ENCODE results near the gene ANO1. TPM values are rescaled to one million over a fixed set of nuclear protein-coding genes. Genes with fewer than 3 reads are reported as not detected.

ANO1 gene
- total and polyA plus RNA-seq, 11 donors = 4.2 to 17.8 (median 9.4) TPM

DNA sequence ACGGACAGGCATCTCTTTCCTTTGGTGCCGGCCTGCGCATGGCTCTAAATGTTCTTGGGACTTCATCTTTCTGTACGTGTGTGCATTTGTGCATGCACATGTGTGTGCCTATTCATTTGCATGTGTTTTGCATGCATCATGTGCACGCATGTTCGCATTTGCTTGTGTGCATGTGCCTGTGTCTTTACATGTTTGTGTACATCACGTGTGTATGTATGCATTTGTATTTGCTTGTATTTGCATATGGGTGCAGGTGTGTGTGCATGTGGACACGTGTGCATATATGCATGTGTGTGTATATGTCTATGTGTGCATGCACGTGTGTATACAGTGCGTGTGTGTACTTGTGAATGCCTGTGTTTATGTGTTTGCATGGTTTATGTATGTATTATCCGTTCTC lies 111.5 kb downstream of the ANO1 start:
- H3K4me1 ChIP-seq = peaks cover 0 to 6% (median 0%) of the 10 kb centered on the region in 12 donors
- intact Hi-C loops (cut with DNase I) = loop anchor here (2.0 to 10.0 kb wide), 7 partner anchors 105 to 503 kb away; partner anchors contain the start of gene ANO1 (in 1 of the 10)
- H3K27ac ChIP-seq = no peak overlapping the region
- ATAC-seq (no peak), DNase-seq (peak in 1 of 5 donors; percentile 18)
- H3K36me3 ChIP-seq = peaks cover 0 to 27% (median 0%) of the 10 kb centered on the region in 9 donors
- TF ChIP-seq, protein P1, sequence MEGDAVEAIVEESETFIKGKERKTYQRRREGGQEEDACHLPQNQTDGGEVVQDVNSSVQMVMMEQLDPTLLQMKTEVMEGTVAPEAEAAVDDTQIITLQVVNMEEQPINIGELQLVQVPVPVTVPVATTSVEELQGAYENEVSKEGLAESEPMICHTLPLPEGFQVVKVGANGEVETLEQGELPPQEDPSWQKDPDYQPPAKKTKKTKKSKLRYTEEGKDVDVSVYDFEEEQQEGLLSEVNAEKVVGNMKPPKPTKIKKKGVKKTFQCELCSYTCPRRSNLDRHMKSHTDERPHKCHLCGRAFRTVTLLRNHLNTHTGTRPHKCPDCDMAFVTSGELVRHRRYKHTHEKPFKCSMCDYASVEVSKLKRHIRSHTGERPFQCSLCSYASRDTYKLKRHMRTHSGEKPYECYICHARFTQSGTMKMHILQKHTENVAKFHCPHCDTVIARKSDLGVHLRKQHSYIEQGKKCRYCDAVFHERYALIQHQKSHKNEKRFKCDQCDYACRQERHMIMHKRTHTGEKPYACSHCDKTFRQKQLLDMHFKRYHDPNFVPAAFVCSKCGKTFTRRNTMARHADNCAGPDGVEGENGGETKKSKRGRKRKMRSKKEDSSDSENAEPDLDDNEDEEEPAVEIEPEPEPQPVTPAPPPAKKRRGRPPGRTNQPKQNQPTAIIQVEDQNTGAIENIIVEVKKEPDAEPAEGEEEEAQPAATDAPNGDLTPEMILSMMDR (IDR thresholded peaks at IDR 0.05) = no peak
- no peak for TF ChIP-seq POLR2A (IDR thresholded peaks at IDR 0.05)
- H3K4me3 ChIP-seq = no peak overlapping the region
- 88 to 92% (median 89%) methylated on average over 11 of the region's 11 CpGs for WGBS, 4 donors
- H3K9me3 ChIP-seq = no peaks in the 10 kb centered on the region
- H3K27me3 ChIP-seq = no peaks in the 10 kb centered on the region

DNA sequence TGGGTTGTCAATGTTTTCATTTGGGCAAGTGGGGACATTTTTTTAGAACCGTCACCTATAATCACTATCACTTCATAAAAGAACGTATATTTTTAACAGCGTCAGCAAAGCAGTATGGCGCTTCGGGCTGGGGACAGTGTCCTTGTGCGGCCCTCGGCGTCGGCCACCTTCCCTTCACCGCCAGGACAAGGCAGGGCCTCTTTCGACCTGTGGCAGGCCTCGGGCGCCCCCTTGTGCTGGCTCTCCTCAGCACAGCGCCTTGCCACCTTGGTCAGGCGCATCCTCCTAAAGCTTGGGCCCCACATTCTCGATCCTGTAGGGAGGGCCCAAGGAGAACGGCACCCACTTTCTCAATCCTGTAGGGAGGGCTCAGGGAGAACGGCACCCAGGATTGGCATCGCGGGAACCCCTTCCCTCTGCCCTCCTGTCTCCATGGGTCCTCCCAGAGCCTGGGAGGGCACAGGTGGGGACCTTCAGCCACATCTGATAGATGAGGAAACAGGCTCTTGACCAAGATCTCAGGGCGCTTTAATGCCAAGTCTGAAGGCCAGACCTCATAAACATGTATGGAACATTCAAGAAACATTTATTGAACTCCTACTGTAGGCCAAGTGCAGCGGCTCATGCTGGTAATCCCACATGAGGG lies 113.5 kb downstream of the ANO1 start:
- Histone ChIP-seq H3K36me3 (peaks cover 0 to 16% (median 0%) of the 10 kb centered on the region in 9 donors), H3K27ac (peak overlapping the region in 1 of 12 donors; percentile 18), H3K4me3 (no peak overlapping the region), H3K9me3 (no peaks in the 10 kb centered on the region), H3K27me3 (no peaks in the 10 kb centered on the region), H3K4me1 (peaks cover 0 to 6% (median 0%) of the 10 kb centered on the region in 12 donors)
- ATAC-seq (peak; percentile 80 to 93 (median 89)), DNase-seq (peak; percentile 74 to 90 (median 80))
- TF ChIP-seq POLR2A (IDR thresholded peaks at IDR 0.05) = no peak
- TF ChIP-seq, protein P1 (IDR thresholded peaks at IDR 0.05) = peak; percentile 82 to 95 (median 92)
- WGBS, 4 donors = 7 to 11% (median 8%) methylated on average over 20 to 22 of the region's 22 CpGs
- intact Hi-C loops (cut with DNase I) = loop anchor here (1.0 to 10.0 kb wide), 10 partner anchors 107 to 507 kb away; partner anchors contain the start of gene ANO1 (in 1 of the 10)

DNA sequence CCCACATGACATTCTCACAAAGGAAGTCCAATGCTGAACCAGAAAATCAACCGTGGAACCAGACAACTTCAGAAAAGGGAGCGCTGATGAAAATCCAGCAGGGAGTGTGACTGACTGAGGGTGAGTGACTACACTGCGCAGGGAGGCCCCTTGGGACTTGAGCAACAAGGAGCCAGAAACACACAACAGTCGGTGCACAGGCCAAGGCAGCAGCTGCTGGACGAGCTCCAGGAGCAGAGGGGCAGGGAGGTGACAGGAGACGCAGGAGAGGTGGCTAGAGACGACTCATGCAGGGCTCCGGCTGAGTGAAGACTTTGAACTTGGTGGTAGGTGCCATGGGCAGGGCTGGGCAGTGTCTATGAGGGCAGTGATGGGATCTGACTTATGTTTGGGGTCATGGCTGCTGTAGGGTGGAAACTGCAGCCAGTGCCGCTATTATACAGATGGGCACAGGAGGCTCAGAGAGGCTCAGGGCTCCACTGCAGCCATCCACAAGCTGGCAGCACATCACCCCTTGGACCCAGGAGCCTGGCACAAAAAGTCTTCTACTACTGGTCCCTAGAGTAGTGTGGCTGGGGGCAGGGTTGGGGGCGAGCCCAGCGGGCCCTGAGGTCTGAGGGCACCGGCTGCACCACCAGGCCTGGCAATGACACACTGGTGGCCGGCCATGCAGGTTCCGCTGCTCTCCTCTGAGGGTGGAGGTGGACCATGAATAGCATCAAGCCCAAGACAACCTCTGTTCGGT lies 114.7 kb downstream of the ANO1 start:
- Histone ChIP-seq H3K4me1 (peaks cover 0 to 6% (median 0%) of the 10 kb centered on the region in 12 donors), H3K27me3 (no peaks in the 10 kb centered on the region), H3K9me3 (no peaks in the 10 kb centered on the region), H3K36me3 (peaks cover 0 to 8% (median 0%) of the 10 kb centered on the region in 9 donors), H3K4me3 (no peak overlapping the region), H3K27ac (no peak overlapping the region)
- 70 to 77% (median 71%) methylated on average over 14 to 15 of the region's 15 CpGs for WGBS, 4 donors
- no peak for TF ChIP-seq POLR2A (IDR thresholded peaks at IDR 0.05)
- TF ChIP-seq, protein P1 (IDR thresholded peaks at IDR 0.05) = no peak
- peak in 3 of 5 donors; percentile 63 to 71 (median 70) for DNase-seq
- intact Hi-C loops (cut with DNase I) = loop anchor here in 7 of 10 donors (2.0 to 10.0 kb wide), 6 partner anchors 108 to 508 kb away; partner anchors contain the start of gene ANO1 (in 1 of the 7)
- no peak for ATAC-seq
